Keratinocyte (primary cell): ENCODE measurements around the gene KAT7. TPM values are rescaled to one million over a fixed set of nuclear protein-coding genes. Genes with fewer than 3 reads are reported as not detected.

Experiments used
- DNase-seq: peaks from one replicate; pipeline ENCODE4 v3.0.0-alpha.2; 2011; ENCODE audit warnings: low read depth, missing footprints, low spot score
- FAIRE-seq: peaks from 2 replicates; lab custom pipeline; 2011; peaks lifted over from hg19 to GRCh38; lab: Jason Lieb, UNC
- H2AFZ ChIP-seq: 2 replicates; pipeline ENCODE4 v1.6.0; 2012; ENCODE audit warnings: low read length, control low read depth, inconsistent platforms; ENCODE audit not compliant: control insufficient read depth
- H3K27ac ChIP-seq: 2 replicates; pipeline ENCODE4 v1.5.1; 2011; ENCODE audit warnings: low read length; ENCODE audit not compliant: control insufficient read depth, insufficient read depth
- H3K27me3 ChIP-seq: 3 replicates; pipeline ENCODE4 v1.6.0; 2011; ENCODE audit warnings: low read length; ENCODE audit not compliant: control insufficient read depth, insufficient read depth; ENCODE audit errors: extremely low read depth
- H3K36me3 ChIP-seq, 2 experiments: 2 replicates in 1 of 2; 3 replicates in 1 of 2; pipeline ENCODE4 v1.5.1; 2011; ENCODE audit warnings: low read length in 2 of 2, mild to moderate bottlenecking in 1 of 2; ENCODE audit not compliant: control insufficient read depth in 2 of 2, insufficient read depth in 2 of 2; ENCODE audit errors: extremely low read depth in 1 of 2
- H3K4me1 ChIP-seq: 3 replicates; pipeline ENCODE4 v1.5.1; 2011; ENCODE audit warnings: low read length; ENCODE audit not compliant: control insufficient read depth, insufficient read depth; ENCODE audit errors: extremely low read depth
- H3K4me2 ChIP-seq: 3 replicates; pipeline ENCODE4 v1.6.0; 2011; ENCODE audit warnings: low read depth, low read length; ENCODE audit not compliant: control insufficient read depth, insufficient read depth; ENCODE audit errors: extremely low read depth
- H3K4me3 ChIP-seq, 3 experiments: fragments of 200-600 bp in 1 of 3; sonication (generic) in 1 of 3; 2 replicates in 2 of 3; 3 replicates in 1 of 3; pipeline ENCODE4 v1.5.1; 2011 to 2016; ENCODE audit warnings: low read length in 3 of 3, mild to moderate bottlenecking in 3 of 3, control low read depth in 2 of 3, inconsistent platforms in 1 of 3, low read depth in 1 of 3, mixed read lengths in 1 of 3, mixed run types in 1 of 3, moderate library complexity in 1 of 3; ENCODE audit not compliant: control insufficient read depth in 2 of 3, insufficient read depth in 2 of 3; ENCODE audit errors: extremely low read depth in 1 of 3
- H3K79me2 ChIP-seq: 2 replicates; pipeline ENCODE4 v1.6.0; 2012; ENCODE audit warnings: low read length; ENCODE audit not compliant: control insufficient read depth, insufficient read depth
- H3K9ac ChIP-seq: 3 replicates; pipeline ENCODE4 v1.6.0; 2011; ENCODE audit warnings: low read length; ENCODE audit not compliant: control insufficient read depth, insufficient read depth; ENCODE audit errors: extremely low read depth
- H3K9me1 ChIP-seq: 3 replicates; pipeline ENCODE4 v1.6.0; 2011; ENCODE audit warnings: low read length; ENCODE audit not compliant: control insufficient read depth, insufficient read depth; ENCODE audit errors: extremely low read depth
- H3K9me3 ChIP-seq: 2 replicates; pipeline ENCODE4 v1.5.1; 2012; ENCODE audit warnings: low read depth, low read length; ENCODE audit not compliant: control insufficient read depth
- H4K20me1 ChIP-seq: 3 replicates; pipeline ENCODE4 v1.6.0; 2011; ENCODE audit warnings: low read length; ENCODE audit not compliant: control insufficient read depth, insufficient read depth; ENCODE audit errors: extremely low read depth
- CTCF ChIP-seq, 3 experiments: IDR thresholded peaks in 1 of 3; conservative IDR thresholded peaks in 1 of 3; optimal IDR thresholded peaks in 1 of 3; 2 replicates in 2 of 3; 3 replicates in 1 of 3; pipeline versions ENCODE3 to v1.5.1; 2011; ENCODE audit warnings: low read length in 3 of 3, mild to moderate bottlenecking in 3 of 3, moderate library complexity in 2 of 3, control low read depth in 1 of 3, inconsistent platforms in 1 of 3; ENCODE audit not compliant: insufficient read depth in 2 of 3; ENCODE audit errors: extremely low read depth in 1 of 3
- EZH2 ChIP-seq: IDR thresholded peaks from one replicate; pipeline ENCODE4 v1.6.1; 2012; ENCODE audit warnings: inconsistent platforms, mild to moderate bottlenecking, low read length, moderate library complexity
- dilution Hi-C: fragments of 300-500 bp; cut with MboI; formaldehyde crosslinking; loops from one replicate; pipeline ENCODE4 v1.7.0; 2020; ENCODE audit warnings: low sequenced_read_pairs; ENCODE audit not compliant: extremely low pct_ligation_motif_present
- polyA plus RNA-seq, 5 experiments: library from polyadenylated mRNA; depleted of rRNA in 3 of 5; stranded (reverse) in 3 of 5; stranded (forward) in 1 of 5; unstranded in 1 of 5; fragments of >200 nt; gene quantifications; 1 replicate in 1 of 5; 2 replicates in 3 of 5; 3 replicates in 1 of 5; pipeline versions ENCODE4 v1.2.1 to v1.2.3, GENCODE V29; 2011 to 2012; ENCODE audit warnings: missing spikeins in 2 of 5, low read depth in 1 of 5, low replicate concordance in 1 of 5

The KAT7 gene
- polyA plus RNA-seq, 1 donor (not counting 4 experiments of a cell fraction or from before 2014, with no cell fraction given): 19.7 TPM

- FAIRE-seq: peak; percentile 23
- dilution Hi-C loops: no loop called here
- H3K36me3 ChIP-seq: no peaks in the 10 kb centered on the region
- H3K4me1 ChIP-seq: no peaks in the 10 kb centered on the region
- no peaks in the 10 kb centered on the region for H3K9me3 ChIP-seq
- TF ChIP-seq EZH2 (no peak), CTCF (optimal IDR thresholded peaks at IDR 0.05 in 1 of 3, IDR thresholded peaks at IDR 0.05 in 1 of 3, conservative IDR thresholded peaks at IDR 0.05 in 1 of 3; ENCODE audit: extremely low read depth in 1 of 3, insufficient read depth in 2 of 3, low read length in 3 of 3) (peak; percentile 64 to 83 (median 78))
- H3K79me2 ChIP-seq: no peaks in the 10 kb centered on the region
- H3K27me3 ChIP-seq: peaks cover 9% of the 10 kb centered on the region
- H3K4me3 ChIP-seq: no peak overlapping the region
- H3K9ac ChIP-seq: no peak overlapping the region
- no peaks in the 10 kb centered on the region for H3K9me1 ChIP-seq
- no peaks in the 10 kb centered on the region for H4K20me1 ChIP-seq
- DNase-seq: peak; percentile 23
- no peak overlapping the region for H2AFZ ChIP-seq
- H3K27ac ChIP-seq: no peak overlapping the region
- H3K4me2 ChIP-seq: no peak overlapping the region
These were observed 72.8 kb downstream of the KAT7 start for GRCh38 chr17:49861150-49861884.

- FAIRE-seq (no peak), DNase-seq (no peak)
- Histone ChIP-seq H3K79me2 (no peaks in the 10 kb centered on the region), H3K4me1 (no peaks in the 10 kb centered on the region), H4K20me1 (no peaks in the 10 kb centered on the region), H3K4me3 (no peak overlapping the region), H3K4me2 (no peak overlapping the region), H3K9me3 (no peaks in the 10 kb centered on the region), H3K9ac (no peak overlapping the region), H3K27ac (no peak overlapping the region), H3K9me1 (no peaks in the 10 kb centered on the region), H3K36me3 (no peaks in the 10 kb centered on the region), H3K27me3 (peaks cover 16% of the 10 kb centered on the region), H2AFZ (no peak overlapping the region)
- dilution Hi-C loops: no loop called here
- no peak for TF ChIP-seq EZH2
- TF ChIP-seq CTCF (optimal IDR thresholded peaks at IDR 0.05 in 1 of 3, IDR thresholded peaks at IDR 0.05 in 1 of 3, conservative IDR thresholded peaks at IDR 0.05 in 1 of 3; ENCODE audit: extremely low read depth in 1 of 3, insufficient read depth in 2 of 3, low read length in 3 of 3): no peak
These were observed 74.4 kb downstream of the KAT7 start for GRCh38 chr17:49862781-49863331.
